Measurements from ENCODE around the gene DNAI1.
A peak's percentile ranks its signal among the peaks of the same experiment; 100 is the strongest.

The DNAI1 gene

DNA sequence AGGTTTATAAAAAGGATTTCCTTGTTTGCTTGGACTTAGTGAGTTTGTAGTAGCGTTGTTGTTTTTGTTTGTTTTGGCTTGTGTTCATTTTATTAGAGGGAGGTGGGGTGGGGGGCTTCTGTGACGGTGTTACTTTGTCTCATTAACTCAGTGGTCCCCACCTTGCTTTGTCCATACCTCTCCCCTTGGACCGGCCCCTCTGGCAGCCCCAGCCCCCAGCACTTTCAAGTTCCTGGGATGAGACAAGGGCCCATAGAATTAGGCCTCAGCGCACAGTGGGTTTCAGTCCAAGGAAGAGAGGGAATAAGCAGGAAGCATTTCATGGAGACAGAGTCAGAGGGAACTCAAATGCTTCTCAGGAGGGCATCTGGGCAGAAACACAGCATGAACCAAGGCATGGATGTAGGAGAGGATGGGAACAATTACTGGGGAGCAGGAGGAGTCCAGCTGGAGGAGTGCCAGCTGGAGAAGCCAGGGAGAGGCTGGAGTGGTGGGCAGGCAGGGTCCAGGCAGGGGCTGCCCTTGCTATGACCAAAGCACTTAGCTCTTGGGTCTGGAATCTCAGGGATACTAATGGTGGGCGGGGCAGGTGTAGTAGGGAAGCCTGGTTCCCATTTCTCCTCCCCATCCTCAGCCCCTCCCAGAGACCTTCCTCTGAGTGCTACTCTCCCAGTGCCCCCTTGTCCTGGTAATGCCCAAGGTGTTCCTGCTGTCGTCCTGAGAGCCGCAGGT is 87.7 kb downstream of the DNAI1 start:
- DNase-seq, result no peak

DNA sequence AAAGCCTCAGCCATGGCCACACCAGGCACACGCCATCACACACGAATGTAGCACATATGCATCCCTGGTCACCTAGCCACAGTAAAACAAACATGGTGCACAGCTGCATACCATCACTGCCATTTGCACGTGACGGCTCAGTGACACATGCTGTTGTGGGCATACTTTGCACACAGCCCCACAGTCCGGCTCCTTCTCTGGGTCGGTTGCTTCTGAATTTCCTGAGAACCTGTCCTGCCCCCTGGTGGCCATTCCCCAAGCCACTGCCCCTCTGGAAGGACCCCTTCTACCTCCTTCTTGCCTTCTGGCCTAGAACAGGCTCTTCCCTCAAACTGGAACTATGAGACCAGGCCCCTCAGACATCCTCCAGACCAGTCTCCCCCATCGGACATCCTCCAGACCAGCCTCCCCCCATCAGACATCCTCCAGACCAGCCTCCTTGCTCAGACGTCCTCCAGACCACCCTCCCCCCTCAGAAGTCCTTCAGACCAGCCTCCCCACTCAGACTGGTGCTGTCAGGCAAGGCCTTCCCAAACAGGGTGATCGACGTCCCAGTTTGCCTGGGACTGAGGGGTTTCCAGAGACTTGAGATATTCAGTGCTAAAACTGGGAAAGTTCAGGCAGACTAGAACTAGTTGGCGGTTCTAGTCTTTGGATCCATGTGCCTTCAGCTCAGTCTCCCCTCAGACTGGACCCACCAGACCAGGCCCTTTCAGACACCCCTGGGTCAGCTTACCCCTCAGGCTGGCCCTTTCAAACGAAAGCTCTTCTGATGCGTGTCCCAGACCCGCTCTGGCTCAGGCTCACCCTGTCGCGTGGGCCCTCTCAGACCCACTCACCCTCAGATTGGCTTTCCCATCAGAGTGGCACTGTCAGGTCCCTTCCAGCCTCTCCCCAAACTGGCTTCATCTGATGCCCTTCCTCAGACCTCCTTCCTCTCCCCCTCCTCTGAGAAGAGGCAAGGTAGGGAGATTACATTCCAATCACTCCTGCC is 88.5 kb downstream of the DNAI1 start:
- DNase-seq, result peak; percentile 64 to 80 (median 72)

DNA sequence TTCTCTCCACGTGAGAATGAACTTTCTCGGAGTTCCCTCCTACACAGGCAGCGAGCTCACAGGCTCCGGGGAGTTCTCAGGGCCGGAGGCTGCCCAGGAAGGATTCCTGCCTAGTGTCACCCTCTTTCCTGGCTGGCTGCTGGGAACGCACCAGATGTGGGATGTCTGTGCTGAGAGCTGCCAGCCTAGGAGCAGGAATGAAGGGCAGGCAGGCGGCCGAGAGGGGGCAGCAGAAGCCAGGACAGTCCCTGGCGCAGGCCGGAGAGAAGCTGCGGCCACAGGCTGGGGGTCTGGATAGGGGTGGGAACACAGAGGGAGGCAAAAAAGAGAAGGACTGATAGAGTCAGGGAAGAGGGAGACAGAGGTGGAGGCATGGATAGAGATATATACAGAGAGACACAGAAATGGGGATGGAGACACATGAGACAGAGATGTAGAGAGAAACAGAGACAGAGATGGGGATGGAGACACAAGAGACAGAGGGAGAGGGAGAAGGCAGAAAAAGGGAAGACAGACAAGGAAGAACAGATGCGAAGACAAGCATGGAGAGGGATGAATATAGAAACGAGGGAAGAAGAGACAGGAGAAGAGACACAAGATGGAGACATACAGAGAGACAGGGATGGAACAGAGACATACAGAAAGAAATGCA is 89.5 kb downstream of the DNAI1 start:
- peak; percentile 54 to 81 (median 67) for DNase-seq

DNA sequence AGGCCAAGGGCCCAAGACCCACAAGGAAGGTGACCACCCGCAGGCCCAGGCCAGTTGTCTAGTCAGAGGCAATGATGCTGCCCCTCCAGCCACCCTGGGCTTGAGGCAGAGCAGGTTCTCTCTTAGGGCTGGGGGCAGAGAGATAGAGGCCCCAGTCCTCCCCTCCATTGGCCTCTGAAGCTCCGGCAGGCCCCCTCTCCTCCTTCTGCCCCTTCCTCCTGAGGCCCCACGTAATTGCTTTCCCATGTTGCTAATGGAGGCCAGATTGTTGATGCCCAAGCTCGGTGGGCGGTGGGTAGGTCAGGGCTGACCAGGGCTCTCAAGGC is 90.8 kb downstream of the DNAI1 start:
- DNase-seq, result no peak

DNA sequence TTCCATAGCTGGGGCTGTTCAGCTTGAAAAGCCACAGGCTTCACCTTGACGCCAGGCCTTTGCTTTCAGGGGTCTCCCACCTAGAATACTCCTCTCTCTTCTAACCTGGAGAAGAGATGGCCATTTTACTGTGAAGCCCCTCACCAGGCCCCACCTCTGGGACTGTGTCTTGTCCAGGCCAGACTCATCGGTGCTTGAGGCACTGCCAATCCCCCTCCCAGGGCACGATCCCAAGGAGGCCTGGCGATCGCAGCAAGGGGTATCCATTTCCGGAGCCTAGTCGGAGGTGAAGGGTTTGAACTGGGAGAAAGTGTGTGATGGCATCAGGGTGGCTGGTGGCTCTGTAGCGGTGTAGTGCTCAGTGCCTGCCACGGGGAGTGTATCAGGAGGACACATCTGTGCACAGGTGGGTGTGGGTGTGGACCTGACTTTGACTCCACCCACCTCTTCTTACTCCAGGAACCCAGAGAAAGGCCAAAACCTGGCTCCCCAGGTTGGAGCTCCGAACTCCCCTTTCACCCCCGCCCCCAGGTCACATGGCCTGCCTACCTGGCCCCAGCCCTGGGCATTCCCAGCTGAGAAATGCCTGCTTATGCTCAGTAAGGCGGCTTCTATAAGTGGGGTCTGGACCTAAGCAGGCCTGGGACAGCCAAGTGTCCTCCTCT is 91.5 kb downstream of the DNAI1 start:
- DNase-seq, result no peak

DNA sequence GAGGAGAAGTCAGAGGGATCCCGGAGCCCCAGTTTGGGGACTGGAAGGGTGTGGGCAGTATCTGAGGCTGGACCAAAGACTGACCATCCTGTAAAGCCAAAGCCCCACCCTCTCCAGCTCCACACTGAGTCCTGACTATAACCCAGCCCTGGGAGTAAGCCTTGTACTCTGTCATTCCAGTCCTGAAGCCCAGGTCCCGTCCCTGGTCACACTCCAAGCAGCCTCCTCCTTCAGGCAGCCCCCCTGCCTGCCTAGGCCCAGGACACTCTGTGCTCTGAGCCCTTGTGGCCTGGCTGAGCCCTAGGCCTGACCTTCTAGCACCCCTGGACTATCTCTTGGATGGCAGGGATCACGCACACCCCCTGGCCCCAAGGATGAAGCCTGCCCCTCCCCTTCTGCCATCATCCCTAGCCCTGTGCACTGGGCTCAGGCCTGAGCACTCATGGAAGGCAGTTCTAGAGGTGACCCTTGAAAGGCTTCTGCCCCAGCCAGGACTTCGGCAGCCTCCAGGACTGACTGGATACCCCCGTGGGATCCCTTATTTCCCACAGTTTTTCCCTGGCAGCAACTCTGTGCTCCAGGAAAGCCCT is 92.2 kb downstream of the DNAI1 start:
- no peak for DNase-seq

DNA sequence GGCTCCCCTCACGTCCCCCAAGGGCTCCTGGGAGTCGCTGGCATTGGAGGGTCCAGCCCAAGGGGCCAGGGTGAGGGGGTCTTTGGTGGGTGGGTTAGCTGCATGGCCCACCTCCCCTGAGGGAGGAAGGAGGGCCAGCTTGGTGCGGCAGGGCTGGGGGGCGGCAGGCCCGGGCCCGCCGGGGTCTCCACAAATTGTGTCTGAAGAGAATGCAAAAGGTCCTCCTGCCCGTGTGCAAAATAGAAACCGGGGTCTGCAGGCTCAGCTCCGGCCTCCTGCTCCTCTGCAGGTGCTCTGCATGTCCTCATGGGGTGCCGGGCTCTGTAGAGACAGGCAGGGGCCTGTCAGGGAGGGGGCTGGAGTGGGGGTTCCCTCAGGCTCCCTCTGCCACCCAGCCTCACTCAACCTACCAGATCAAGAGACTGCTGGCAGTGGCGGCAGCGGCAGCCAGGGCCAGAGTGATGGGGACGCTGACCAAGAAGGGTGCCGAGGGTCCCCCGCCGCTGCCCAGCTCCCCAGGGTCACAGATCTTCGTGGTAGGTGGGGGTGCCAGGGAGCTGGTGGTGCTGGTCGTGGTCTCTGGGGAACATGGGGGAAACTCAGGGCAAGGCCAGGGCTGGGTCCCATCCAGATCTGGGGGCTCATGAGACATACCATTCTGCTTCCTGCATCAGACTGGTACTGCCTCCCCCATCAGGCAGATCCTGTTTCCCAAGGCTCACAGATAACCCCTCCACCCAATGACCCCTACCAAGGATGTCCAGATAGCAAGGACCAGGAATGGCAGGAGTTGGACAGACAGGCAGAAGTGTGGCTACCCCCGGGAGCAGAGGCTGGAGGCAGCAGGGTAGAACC is 93.4 kb downstream of the DNAI1 start:
- no peak for DNase-seq

DNA sequence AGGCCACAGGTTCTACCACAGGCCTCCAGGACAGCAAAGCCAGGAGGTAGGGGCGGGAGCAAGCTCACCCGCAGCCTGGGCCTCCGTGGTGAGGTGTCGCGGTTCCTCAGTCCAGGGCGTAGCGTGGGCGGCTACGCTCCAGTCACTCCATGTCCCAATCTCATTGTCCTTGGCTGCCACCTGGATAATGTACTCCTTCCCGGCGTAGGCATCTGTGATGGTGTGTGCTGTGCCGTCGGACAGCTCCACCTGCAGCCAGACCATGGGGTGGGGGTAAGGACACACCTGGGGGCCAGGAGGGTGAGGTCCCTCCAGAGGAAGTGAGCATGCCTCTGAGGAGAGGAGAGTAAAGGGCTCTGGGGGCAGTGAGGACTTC is 94.0 kb downstream of the DNAI1 start:
- no peak for DNase-seq

DNA sequence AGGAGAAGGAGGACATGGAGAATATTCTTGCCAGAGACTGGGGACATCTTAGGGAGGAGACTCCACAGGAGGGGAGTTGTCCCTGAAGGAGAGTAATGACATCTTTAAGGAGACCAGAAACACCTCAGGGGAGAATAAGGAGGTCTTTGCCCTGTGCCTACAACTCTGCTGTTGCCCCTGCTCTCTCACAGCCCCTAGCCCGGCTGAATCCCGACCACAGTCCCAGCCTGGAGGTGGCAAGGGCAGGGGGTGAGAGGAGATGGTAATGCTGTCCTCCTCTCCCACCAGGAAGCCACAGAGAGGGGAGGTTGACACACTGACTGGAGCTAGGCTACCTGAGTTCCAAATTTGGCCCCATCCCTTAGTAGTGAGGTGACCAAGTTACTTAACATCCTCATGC is 94.4 kb downstream of the DNAI1 start:
- DNase-seq, result no peak

DNA sequence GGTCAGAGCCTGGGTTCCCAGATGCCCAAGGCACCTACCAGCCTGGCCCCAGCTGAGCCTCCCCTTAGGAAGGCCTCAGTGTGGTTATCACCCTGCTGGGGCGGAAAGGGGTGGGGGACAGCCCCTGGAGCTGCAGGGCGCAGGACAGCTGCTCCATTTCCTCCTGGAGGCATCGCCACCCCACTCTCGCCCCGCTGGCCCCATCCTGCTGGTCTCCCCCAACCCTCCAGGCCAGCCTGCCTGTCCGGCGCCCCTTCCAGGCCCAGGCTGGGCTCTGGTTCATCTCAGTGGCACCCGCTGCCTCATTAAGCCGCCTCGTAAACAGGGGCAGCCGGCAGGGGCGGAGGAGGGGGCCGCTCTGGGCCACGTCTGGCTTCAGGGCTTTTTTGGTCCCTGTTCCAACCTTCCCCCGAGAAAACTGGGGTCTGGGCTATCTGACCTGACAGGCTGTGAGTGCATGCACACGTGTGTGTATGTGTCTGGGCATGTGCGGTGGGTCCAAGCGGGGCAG is 95.0 kb downstream of the DNAI1 start:
- no peak for DNase-seq

DNA sequence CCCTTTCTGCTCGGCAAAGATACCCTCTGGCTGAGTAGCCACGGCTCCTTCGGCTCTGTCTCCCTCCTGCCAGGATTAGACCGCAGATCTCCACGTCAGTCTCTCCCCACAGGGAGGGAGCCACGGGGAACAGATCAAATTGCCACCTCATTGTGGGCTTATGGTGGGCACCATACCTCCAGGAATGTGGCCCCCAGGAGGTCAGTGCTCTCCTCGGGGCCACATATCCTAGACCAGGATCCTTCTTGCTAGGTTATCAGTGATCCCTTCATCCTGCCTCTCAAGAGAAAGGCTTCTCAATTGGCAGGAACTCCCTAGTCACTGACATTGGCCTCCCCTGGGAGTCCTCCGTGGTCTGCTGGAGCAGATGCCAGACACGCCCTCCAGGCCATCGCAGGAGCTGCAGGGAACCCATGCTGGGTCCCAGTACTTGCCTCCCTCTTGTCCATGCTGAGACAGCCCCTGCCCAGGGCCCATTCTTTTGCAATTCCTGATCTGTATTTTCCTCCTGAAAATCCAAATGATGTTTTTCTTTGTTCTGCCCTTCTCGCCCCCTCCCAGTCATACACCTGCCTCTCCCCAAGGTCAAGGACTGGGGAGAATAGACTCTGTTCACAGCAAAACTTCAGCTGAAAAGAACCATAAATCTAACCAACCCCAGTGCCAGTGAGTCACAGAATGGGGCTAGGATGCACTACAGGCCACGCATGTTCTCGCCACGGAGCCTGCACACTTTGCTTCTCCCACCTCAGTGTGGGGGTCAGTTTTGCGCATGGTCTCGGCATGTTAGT is 95.8 kb downstream of the DNAI1 start:
- DNase-seq, result no peak

DNA sequence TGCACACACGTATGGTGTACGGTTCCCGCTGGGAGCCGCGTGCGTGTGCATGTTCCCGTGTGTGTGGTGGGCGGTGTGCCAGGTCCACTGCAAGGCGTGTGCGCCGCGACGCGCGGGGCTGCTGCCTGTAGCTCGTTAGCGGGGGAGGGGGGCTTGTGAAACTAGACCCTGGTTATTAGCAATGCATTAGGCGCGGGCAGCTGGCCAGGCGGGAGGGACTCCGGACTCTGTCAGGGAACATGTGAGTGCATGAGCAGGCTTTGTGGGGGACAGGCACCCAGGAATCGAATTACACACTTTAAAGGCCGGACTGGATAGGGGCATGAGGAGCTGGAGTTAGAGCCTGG is 96.4 kb downstream of the DNAI1 start:
- no peak for DNase-seq

DNA sequence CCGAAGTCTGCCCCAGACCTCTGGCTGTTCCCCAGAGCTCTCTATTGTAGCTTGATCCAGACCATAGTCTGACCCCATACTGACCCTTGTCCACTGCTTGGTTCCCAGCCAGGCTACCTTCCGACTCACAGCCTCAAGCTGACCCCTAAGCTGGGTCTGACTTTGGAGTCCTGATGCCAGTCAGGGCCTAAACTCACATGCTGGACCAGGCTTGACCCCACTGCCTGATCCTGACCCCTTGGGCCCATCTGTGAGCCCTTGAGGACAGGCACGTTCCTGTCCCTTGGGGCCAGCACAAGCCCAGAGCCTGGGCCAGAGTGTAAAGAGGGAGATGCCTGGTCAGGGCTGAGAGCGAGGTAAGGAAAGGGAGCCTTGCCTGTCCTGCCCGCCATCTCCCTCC is 96.9 kb downstream of the DNAI1 start:
- DNase-seq, result no peak

DNA sequence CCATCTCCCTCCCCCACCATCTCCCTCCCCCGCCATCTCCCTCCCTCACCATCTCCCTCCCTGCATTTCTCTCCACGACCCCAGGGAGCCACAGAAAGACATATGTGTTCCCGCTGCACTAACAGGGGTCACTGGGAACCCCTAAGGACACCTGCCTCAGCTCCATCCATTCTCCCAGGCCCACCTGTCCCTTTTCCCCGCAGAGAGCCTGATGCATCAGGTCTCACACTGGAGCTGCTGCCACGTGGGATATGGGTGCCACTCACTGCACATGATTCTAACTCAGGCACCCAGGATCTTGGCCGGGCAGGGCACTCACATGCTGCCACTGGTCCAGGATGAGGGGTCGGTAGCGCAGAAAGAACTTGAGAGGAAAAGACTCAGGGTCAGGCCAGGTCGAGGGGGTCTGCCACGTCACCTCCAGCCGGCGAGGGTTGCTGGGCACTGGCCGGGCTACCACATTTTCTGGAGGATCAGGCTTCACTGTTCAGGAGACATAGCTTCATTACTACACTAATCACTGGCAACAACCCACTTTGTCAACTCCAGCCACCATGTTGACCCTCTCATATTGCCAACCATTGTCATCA is 97.4 kb downstream of the DNAI1 start:
- DNase-seq, result no peak

DNA sequence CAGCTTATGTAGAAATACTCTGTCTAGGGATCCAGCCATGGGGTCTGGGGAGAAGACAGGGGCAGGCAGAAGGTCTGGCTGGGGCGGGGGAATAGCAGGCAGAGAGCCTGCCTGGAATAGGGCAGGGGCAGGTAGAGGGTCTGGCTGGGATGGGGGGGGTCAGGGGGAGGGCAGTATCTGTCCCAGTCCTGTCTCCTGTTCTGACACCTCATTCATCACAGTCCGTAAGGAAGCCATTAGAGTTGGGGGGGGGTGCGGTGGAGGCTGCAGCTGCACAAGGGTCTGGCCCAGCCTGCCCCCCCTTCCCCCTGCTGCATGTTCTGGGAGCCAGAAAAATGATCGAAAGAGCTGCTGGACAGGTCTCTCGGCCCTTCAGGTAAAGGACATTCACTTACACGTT is 98.3 kb downstream of the DNAI1 start:
- DNase-seq, result no peak

DNA sequence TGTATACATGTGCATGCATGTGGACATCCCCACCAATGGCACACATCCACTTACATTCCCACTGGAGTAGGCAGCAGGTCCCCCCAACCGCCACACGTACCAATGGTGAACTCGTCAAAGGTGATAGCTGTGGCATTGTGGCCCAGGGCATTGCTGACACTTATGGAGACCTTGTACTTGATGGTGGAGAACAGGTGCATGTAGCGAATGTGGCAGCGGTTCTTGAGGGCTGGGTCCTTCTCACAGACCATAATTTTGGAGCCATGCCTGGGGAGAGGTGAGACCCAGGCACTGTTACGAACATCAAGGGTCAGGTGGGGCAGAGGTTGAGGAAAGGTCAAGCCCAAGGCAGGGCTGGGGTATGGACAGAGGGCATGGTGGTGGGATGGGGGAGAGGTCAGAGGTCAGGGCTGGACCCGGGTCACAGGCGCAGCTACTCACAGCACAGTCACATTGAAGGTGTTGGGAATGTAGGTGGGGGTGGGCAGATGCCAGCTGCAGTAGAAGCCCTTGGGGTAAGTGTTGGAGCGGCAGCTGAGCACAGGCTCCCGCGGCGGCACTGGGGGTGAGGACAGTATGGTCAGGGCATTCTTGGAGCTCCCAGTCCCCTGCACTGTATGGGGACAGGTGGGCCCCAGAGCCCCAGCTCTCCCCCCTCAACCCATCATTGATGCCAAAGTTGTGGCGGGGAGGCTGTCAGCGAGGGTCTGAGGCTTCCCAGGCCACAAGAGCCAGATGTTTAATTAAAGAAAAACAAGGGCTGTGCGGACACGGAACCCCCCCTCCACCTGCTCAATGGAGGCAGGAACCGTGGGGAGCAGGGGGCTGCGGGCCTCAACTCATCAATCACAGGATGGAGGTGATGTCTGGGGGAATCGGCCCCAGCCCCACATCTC is 99.1 kb downstream of the DNAI1 start:
- DNase-seq, result no peak

DNA sequence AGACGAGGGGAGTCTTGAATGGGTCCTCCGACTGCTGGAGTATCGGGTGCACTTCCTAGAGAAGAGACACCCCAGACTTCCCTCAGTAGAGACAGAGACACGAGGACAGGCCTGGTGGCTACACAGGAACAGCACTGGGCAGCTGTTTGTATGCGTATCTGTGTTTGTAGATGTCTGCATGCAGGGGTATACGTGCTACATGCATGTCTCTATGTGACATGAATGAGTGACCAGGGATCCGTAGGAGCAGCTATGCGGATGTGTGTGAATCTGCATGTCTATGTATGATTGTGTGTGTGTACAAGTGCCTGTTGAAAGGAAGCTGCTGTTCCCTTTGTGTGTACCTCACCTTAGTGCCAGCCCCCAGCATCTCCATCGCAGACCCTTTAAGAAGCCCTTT is 99.8 kb downstream of the DNAI1 start:
- DNase-seq, result no peak

DNA sequence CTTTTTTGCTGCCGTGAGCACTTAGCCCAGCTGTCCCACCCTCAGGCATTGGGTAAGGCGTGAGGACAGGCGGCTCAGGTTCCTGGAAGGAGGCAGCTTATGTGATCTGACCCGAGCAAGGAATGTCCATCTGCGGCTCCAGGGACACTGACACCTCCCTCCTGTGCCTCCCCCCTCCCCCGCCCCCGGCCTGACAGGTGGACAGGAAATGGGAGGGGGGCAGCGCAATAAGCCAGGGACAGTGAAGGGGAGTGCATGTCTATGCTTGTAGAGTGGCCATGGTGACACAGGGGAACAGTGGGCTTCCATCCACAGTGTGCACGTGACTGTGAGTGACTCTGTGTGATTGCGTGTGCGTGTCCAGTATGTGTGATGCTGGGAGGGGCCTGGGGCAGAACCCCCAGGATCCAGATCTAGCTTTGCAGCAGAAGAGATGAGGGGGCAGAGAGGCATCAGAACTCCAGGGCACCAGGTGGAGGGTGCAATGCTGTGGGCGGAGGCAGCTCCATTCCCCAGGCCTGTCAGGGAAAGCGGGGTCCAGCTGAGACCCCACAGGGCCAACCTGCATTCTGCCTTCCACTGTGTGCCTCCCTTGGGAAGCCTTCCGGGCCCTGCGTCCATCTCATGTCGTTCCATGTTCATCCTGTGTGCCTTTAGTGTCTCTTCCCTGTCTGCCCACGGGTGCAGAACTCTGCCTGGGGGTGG is 100.5 kb downstream of the DNAI1 start:
- DNase-seq, result no peak

Measured in suppressor macrophage (primary cell).